CD4-positive, alpha-beta T cell treated with Interleukin-21 for 1 hour (primary cell): ENCODE measurements around the gene VEGFA.
"Not testable (repeated sequence)": the region's sequence is repeated elsewhere in the genome, so short reads cannot be mapped to it uniquely, and the experiment has no call there.

Experiments used
- DNase-seq: peaks from one replicate; pipeline ENCODE4 v3.0.0-alpha.2; 2020

VEGFA gene

DNA sequence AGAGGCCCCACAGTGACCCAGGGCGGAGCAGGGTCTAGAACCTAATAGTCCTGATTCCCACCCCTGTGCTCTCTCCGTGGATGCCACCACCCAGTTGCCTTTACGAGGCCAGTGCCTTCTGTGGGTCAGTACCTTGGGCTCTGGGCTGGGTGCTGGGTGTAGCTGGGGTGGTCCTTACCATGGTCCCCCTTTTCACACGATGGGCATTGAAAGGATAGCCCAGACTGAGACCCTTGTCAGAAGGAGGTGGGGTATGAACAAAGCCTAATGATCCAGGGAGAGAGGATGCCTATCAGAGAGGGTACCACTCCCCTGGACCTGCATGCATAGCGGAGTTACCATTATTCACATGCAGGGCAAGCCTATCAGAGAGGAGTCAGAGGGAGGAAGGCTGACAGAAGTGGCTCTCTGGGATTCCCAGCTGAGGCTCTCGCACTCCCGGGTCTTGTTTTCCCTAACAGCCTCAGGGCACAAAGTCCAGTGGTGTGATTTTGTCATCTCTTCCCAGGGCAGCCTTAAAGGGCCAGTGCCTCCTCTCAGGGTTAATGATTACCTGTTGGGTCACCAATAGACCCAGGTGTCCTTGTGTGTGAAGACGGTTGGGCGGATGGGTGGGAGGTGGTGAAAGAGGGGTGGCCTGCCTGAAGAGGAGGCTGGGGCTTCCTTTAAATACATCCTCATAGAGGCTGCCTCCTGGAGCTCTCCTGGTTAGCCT lies 36.2 kb downstream of the VEGFA start:
- DNase-seq, result no peak

GRCh38 chr6:43806758-43807227 lies 36.8 kb downstream of the VEGFA start:
- DNase-seq, result no peak

DNA sequence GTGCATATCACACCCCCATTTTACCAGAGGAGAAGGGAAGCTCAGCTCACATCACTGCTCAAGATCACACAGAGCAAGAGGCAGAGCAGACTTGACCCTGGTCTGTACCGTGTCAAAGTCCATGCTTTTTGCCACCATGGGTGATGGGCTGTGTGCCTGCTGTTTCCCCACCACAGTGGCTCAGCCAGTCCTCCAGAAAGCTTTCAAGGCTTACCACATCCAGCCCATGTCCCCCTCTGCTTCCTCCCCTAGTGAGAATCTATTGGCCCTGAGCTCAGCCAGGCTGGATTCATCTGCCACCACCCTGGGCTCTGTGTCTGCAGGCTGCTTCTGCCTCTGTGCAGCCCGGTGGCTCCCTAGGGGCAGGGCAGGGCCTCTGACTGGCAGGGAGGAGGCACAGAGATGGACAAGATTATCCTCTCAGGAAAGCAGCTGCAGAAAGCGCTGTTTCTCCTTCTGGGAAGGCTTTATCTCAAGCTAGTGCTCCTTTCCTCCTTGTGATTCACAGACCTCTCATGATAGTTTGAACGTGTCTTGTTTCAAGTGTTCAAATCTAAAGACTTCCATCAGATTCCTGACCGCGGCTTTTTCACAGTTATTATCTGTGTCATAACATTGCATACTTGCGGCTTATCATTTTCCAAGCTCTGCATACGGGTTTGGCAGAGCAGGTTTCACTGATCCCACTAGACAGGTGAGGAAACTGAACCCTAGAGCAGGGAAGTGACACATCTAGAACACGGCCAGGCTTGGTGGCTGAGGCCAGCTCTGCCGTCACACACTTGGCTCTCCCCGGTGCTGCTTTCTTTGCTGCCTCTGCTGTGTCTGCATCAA lies 37.4 kb downstream of the VEGFA start:
- no peak for DNase-seq

- no peak for DNase-seq
These were observed 38.4 kb downstream of the VEGFA start for GRCh38 chr6:43808412-43808811.

DNA sequence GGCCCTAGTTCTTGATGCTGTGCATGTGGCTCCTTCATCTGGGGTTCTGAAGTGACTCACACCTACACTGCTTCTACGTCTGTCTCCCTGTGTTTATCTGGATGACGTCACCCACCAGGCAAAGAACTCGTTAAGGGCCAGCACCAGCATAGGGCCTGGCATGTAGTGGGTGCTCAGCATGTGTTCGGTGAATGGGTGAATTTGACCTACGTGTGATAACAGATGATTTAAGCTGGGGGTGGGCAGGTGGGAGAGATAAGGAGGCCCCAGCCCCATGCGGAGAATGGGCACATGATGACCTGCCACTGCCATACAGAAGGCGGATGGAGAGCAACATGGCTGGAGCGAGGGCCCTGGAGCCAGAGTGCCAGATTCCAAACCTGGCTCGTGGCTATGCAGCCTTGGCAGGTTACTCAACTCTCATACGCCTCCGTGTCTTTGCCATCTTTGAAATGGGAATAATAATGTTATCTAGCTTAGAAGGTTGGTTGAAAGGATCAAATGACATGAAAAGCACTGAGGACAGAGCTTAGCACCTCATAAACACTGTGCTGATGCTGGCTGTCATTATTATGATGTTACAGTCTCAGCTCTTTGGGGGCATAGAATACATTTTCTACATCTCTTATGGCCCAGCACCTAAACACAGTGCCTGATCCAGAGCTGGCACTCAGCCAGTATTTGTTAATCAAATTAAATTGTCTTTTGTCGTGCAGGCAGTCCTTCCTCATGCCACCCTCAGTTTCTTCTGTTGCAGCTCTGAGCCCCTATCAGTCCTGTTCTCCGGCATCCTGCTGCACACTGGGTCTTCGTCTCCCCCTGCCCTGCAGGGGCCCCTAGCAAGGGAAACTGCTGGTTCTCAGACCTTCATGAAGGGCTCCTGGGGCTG lies 39.6 kb downstream of the VEGFA start:
- no peak for DNase-seq

DNA sequence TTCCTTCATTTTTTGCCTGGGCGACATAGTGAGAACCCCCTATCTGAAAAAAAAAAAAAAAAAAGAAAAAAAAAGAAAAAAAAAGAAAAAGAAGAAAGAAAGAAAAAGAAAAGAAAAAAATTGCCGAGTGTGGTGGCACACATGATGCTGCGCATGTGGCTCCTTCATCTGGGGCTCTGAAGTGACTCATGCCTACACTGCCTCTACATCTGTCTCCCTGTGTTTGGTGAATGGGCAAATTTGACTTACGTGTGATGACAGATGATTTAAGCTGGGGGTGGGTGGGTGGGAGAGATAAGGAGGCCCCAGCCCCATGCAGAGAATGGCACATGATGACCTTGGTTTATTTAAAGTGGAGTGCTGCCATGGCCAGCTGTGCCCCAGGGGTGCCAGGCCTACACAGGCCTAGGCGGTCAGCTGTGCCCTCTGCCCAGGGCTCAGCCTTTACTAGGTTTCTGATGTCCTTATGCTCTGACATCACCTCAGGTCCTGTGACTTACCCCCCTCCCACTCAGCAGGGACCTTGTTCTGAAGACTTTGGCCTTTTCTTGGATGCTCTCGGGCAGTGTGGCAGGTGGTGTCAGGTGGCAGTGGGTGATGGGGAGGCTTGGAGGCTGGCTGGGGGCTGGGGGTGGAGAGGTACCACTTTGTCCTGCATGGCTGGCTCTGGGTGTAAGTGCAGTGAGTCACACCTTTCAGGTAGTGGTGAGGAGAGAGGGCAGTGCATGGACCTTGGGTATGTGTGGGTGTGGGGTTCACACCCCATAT lies 41.1 kb downstream of the VEGFA start:
- DNase-seq, result no peak

- no peak for DNase-seq
These were observed 41.7 kb downstream of the VEGFA start for GRCh38 chr6:43811733-43812099.

GRCh38 chr6:43812850-43813578 lies 43.0 kb downstream of the VEGFA start:
- peak; percentile 56 for DNase-seq

DNA sequence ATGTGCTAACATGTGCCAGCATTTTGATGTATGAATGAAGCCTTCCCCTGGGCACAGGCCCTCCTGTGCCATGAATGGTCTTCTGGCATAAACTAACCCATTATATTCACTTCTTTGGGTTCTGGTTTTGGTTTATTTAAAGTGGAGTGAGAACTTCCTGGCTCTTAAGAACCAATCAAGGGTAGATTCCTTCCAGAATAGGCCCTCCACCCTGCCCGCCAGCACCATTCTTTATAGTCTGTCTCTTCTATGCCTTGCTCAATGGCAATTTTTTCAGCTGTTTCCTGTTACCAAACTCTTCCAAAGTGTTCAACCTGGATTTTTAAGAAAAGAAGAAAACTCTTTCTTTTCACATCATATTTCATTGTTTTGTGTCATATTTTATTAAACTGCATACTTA lies 44.1 kb downstream of the VEGFA start:
- DNase-seq, result no peak

GRCh38 chr6:43814865-43815264 lies 44.9 kb downstream of the VEGFA start:
- no peak for DNase-seq

- DNase-seq, result peak; percentile 11
These were observed 47.2 kb downstream of the VEGFA start for GRCh38 chr6:43817192-43817591.

DNA sequence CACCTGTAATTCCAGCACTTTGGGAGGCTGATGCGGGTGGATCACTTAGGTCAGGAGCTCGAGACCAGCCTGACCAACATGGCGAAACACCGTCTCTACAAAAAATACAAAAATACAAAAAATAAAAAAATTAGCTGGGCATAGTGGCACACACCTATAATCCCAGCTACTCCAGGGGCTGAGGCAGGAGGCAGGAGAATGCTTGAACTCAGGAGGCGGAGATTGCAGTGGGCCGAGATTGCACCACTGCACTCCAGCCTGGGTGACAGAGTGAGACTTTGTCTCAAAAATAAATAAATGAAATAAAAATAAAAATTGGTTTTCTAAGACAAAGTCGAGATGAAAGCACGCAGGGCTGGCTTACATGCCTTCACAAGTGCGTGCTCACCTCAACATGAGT lies 49.0 kb downstream of the VEGFA start:
- not testable (repeated sequence) for DNase-seq

- DNase-seq, result no peak
These were observed 49.9 kb downstream of the VEGFA start for GRCh38 chr6:43819958-43820357.

DNA sequence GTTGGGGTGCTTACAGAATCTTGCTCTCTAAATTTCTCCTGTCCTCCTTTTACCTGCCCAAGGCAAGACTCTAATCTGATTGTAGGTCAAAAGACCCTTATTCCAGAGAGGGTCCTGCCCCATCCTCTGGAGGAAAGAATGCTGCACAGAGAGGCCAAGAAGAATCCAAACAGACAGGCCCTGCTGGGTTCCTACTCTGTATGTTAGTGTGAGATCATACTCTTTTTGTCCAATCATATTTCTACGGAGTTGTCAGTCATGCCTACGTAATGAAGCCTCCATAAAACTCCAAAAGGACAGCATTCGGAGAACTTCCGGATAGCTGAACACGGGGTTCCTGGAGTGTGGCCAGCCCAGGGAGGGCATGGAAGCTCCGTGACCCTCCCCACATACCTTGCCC lies 50.5 kb downstream of the VEGFA start:
- no peak for DNase-seq

DNA sequence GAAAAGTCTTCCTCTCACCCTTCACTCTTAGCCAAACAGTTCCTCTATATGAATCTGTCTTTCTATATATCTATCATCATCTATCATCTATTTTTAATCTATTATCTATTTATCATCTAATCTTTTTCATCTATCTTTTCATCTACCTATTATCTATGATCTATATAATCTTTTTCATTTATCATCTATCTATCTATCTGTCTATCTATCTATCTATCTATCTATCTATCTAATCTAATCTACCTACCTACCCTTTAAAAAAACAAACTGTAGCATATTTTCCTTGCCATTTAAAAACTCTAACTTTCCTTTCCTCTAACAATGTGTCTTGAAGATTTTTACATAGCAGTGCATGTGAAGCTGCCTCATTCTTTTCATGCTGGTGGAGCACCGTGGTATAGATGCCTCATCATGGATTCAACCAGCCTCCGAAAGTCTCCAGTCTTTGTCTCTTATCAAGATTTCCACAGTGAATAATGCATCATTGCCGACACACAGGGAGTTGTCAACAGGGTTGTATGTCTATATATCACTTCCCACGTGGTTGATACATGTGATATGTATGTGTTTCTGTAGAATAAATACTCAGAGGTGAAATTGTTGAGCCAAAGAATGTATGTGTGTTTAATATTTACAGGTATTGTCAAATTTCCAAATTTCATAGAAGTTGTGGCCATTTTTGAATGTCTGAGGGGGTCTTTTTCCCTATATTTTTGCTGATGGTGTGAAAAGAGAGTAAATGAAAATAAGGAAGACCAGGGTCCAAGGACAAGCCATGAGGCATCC lies 51.3 kb downstream of the VEGFA start:
- no peak for DNase-seq

DNA sequence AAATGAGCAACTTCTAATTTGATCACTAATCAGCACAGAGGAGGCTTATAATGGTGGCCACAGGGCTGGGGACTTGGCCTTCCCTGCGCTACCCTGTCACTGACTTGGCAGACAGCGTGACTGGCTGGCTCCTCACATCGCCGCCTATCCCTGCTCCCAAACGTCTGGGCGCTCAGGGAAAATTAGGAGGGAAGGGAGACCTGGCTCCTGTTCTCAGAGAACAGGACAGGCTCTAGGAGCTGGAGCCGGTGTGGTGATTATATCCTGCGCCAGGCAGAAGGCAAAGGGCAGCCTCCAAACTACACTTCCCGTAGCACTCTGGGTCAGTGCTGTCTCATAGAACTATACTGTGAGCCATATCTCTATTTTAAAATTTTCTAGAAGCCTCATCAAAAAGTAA lies 53.4 kb downstream of the VEGFA start:
- no peak for DNase-seq

DNA sequence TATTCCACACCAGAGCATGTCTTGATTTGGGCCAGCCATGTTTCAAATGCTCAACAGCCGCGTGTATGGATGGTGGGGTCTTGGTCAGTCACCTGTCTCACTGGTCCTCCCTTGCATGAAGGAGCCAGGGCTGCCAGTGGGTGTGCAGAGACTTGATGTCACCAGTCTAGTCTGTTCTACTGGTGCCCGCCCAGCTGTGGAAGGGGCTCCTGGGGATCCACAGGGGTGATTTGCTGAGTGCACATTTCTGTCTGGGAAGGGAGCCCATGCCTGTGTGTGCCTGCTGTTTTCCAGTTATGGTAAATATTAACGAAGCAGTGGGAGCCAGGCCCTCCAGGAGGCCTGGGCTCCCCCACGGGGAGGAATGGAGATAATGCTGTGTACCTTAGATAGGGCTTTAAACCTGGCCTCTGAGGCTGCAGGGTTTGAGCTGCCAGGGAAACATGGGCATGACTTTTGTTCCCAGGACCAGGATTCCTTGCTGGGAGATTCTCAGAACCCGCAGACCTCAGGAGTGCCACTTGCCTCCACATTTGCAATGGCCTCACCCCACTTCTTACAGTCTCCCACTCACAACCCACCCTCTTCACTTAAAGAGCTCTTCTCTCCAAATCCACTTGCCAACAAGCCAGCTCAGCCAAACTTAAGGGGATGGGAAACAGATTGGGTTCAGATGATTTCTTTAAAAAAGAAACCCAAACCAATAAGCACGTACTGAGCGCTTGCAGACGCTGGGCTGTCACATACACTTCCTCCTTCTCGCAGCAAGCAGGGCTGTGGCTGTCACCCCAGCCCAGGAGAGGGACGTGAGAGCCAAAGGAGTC lies 54.1 kb downstream of the VEGFA start:
- DNase-seq, result no peak

- no peak for DNase-seq
These were observed 54.7 kb downstream of the VEGFA start for GRCh38 chr6:43824703-43825064.

DNA sequence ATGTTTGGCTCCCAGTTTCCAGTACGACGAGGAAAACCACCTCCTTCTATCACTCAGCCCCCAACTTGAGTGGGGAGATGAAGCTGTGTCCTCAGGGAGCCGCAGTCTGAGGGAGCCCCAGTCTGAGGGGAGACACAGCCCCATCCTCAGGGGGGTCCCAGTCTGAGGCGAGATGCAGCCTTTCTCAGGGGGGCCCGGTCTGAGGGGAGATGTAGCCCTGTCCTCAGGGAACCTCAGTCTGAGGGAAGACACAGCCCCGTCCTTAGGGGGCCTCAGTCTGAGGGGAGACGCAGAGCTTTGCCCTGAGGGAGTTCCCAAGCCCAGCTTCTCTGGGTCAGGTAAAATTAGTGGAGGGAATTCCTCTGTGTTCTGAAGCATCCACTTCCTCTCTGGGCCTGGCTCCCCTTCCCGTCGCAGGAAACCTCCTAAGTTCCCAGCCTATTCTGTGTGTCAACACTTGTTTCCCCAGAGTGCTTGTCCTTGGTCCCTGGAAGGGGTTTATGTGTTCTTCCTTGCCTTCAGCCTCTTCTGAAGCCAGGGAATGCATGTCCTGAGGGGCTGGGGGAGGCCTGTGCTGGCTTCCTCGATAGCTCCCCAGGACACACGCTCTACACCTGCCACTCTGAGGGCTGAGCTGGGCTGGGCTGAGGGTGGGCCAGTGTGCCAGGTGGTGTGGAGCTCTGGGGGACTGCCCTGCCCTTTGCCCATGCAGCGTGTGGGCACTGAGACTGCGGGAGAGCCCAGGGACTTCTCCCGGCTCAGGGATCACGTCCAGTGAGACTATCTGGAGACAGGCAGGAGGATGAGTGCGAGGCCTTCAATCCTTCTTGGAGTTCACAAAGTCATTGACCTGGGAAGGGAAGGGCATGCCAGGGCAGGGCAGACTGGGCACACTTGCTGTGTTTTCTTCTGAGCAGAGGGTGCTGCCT lies 55.4 kb downstream of the VEGFA start:
- no peak for DNase-seq
